GM12878 (cell line): ENCODE results near the gene ADAP1. TPM values are rescaled to one million over a fixed set of nuclear protein-coding genes. Genes with fewer than 3 reads are reported as not detected.

Experiments
- ATAC-seq: fragments of 200-7000 bp; cut with Tn5 transposase; 3 replicates; pipeline ENCODE4 v1.9.1; 2020; ENCODE audit warnings: mild to moderate bottlenecking, moderate library complexity
- BruUV-seq: library from RNA; stranded (reverse); fragments of 400-500 nt; replicated peaks from 2 replicates; lab custom pipeline; 2021; lab: Mats Ljungman, UMichigan
- CTCF ChIA-PET: fragments of 300-600 bp; sonication (Branson Sonifier 250); formaldehyde crosslinking; extraction: SDS; loops from one replicate; lab custom pipeline; 2021; ENCODE audit warnings: inconsistent platforms; lab: Yijun Ruan, JAX
- POLR2A ChIA-PET: fragments of 350-600 bp; formaldehyde crosslinking; extraction: SDS; loops from one replicate; lab custom pipeline; 2021; ENCODE audit warnings: inconsistent platforms; lab: Charles Lee
- RAD21 ChIA-PET: fragments of 300-600 bp; sonication (Branson Sonifier 250); formaldehyde crosslinking; loops from one replicate; lab custom pipeline; 2023; ENCODE audit warnings: antibody characterized with exemption; ENCODE audit not compliant: unreplicated experiment; lab: Charles Lee
- SMC1A ChIA-PET: fragments of 300-600 bp; sonication (Branson Sonifier 250); formaldehyde crosslinking; loops from one replicate; lab custom pipeline; 2023; ENCODE audit not compliant: unreplicated experiment, uncharacterized antibody; lab: Charles Lee
- DNase-seq: peaks from one replicate; pipeline ENCODE4 v3.0.0-alpha.2; 2011; ENCODE audit warnings: low read depth, low spot score
- FAIRE-seq: peaks from 3 replicates; lab custom pipeline; 2011; peaks lifted over from hg19 to GRCh38; lab: Jason Lieb, UNC
- H2AFZ ChIP-seq: 2 replicates; pipeline ENCODE4 v1.6.0; 2011; ENCODE audit warnings: low read depth, low read length, control low read depth; ENCODE audit not compliant: control insufficient read depth
- H3K27ac ChIP-seq: 2 replicates; pipeline ENCODE4 v1.5.1; 2011; ENCODE audit warnings: control low read depth; ENCODE audit not compliant: control insufficient read depth, insufficient read depth
- H3K27me3 ChIP-seq, 2 experiments: replicated peaks in 1 of 2; 2 replicates each; pipeline versions ENCODE4 v1.6.0 to v1.6.1; 2011; ENCODE audit warnings: low read length in 1 of 2; ENCODE audit not compliant: control insufficient read depth in 2 of 2, insufficient read depth in 2 of 2
- H3K36me3 ChIP-seq, 2 experiments: 2 replicates each; pipeline ENCODE4 v1.5.1; 2011; ENCODE audit warnings: low read length in 1 of 2; ENCODE audit not compliant: control insufficient read depth in 2 of 2, insufficient read depth in 2 of 2
- H3K4me1 ChIP-seq: 2 replicates; pipeline ENCODE4 v1.6.1; 2011; ENCODE audit warnings: mild to moderate bottlenecking, low read length, moderate library complexity, mixed read lengths; ENCODE audit not compliant: control insufficient read depth, insufficient read depth
- H3K4me2 ChIP-seq: 2 replicates; pipeline ENCODE4 v1.6.0; 2011; ENCODE audit warnings: control low read depth; ENCODE audit not compliant: control insufficient read depth, insufficient read depth
- H3K4me3 ChIP-seq: fragments of 200-600 bp; sonication (generic); 2 replicates; pipeline ENCODE4 v1.5.1; 2016
- H3K79me2 ChIP-seq: 2 replicates; pipeline ENCODE4 v1.6.0; 2011; ENCODE audit warnings: low read length; ENCODE audit not compliant: control insufficient read depth, insufficient read depth
- H3K9ac ChIP-seq: 2 replicates; pipeline ENCODE4 v1.8.0; 2011; ENCODE audit warnings: low read length, control low read depth, mixed read lengths; ENCODE audit not compliant: control insufficient read depth, insufficient read depth
- H3K9me3 ChIP-seq: replicated peaks from 3 replicates; pipeline ENCODE4 v1.5.1; 2011; ENCODE audit warnings: mild to moderate bottlenecking, low read length; ENCODE audit not compliant: control insufficient read depth, insufficient read depth
- H4K20me1 ChIP-seq: 2 replicates; pipeline ENCODE4 v1.6.0; 2011; ENCODE audit not compliant: control insufficient read depth, insufficient read depth
- ATF7 ChIP-seq: fragments of 450-650 bp; IDR thresholded peaks from 2 replicates; pipeline ENCODE4 v1.6.1; 2016; ENCODE audit warnings: low read depth, mild to moderate bottlenecking
- CTCF ChIP-seq, 3 experiments: IDR thresholded peaks in 2 of 3; conservative IDR thresholded peaks in 1 of 3; 2 replicates each; pipeline ENCODE4 v1.5.1; 2011; ENCODE audit warnings: low read depth in 3 of 3, low read length in 3 of 3, mild to moderate bottlenecking in 3 of 3, control low read depth in 2 of 3, moderate library complexity in 2 of 3, inconsistent platforms in 1 of 3, mixed read lengths in 1 of 3; ENCODE audit not compliant: control insufficient read depth in 2 of 3, insufficient read depth in 1 of 3; ENCODE audit errors: extremely low read depth in 1 of 3
- FOXK2 ChIP-seq: fragments of 450-650 bp; IDR thresholded peaks from 2 replicates; pipeline ENCODE4 v1.6.1; 2017; ENCODE audit warnings: mild to moderate bottlenecking, moderate library complexity
- GABPA ChIP-seq: IDR thresholded peaks from 2 replicates; pipeline ENCODE4 v1.6.1; 2014; ENCODE audit warnings: antibody characterized with exemption, low read depth, mild to moderate bottlenecking, inconsistent platforms
- MEF2B ChIP-seq: fragments of 450-650 bp; IDR thresholded peaks from 2 replicates; pipeline ENCODE4 v1.6.1; 2018; ENCODE audit warnings: mild to moderate bottlenecking, moderate library complexity; ENCODE audit not compliant: partially characterized antibody, poor library complexity, severe bottlenecking
- NR2F1 ChIP-seq: fragments of 450-650 bp; conservative IDR thresholded peaks from 2 replicates; pipeline ENCODE4 v1.6.1; 2017; ENCODE audit warnings: mild to moderate bottlenecking
- STAT3 ChIP-seq: IDR thresholded peaks from 2 replicates; pipeline ENCODE4 v1.6.1; 2011; ENCODE audit warnings: low read depth, low read length, improper control_type of control experiment
- WRNIP1 ChIP-seq: IDR thresholded peaks from 2 replicates; pipeline ENCODE4 v1.6.1; 2011; ENCODE audit warnings: low read depth, low read length, improper control_type of control experiment, borderline replicate concordance
- ZNF384 ChIP-seq: IDR thresholded peaks from 2 replicates; pipeline ENCODE4 v1.6.1; 2012; ENCODE audit warnings: low read depth, mild to moderate bottlenecking, low read length, improper control_type of control experiment, borderline replicate concordance
- WGBS: methylation state at CpG from one replicate; pipeline ENCODE4 v1.1.6; 2016; ENCODE audit warnings: low lambda C conversion rate; ENCODE audit not compliant: insufficient replicate concordance, insufficient coverage; ENCODE audit errors: missing lambda C conversion rate; 5-methylcytosine and 5-hydroxymethylcytosine counted together
- in situ Hi-C: fragments of 300-500 bp; cut with MboI; formaldehyde crosslinking; loops from 9 replicates; pipeline ENCODE4 v1.14.3; 2018; ENCODE audit warnings: mixed read lengths
- intact Hi-C: fragments of 100-400 bp; cut with micrococcal nuclease; formaldehyde crosslinking; loops from one replicate; pipeline ENCODE4 v1.14.2; 2022; ENCODE audit not compliant: unreplicated experiment
- polyA plus RNA-seq, 11 experiments: library from polyadenylated mRNA; depleted of rRNA in 4 of 11; unstranded in 6 of 11; stranded (reverse) in 5 of 11; fragments of >200 nt; fragmentation: Nextera tagmentation in 4 of 11; fragmentation: Illumina TruSeq in 1 of 11; extraction: Ambion mirVana in 4 of 11; extraction: Trizol in 1 of 11; gene quantifications; 1 replicate in 1 of 11; 2 replicates in 10 of 11; pipeline versions ENCODE4 v1.2.1 to v1.2.3, GENCODE V29; 2011 to 2016; ENCODE audit warnings: inconsistent platforms in 2 of 11, missing spikeins in 2 of 11, low read depth in 1 of 11
- total RNA-seq, 4 experiments: library from RNA; depleted of rRNA in 3 of 4; stranded (reverse); fragments of >200 nt in 3 of 4; fragmentation: Illumina TruSeq in 1 of 4; extraction: Trizol in 1 of 4; gene quantifications; 2 replicates each; pipeline versions ENCODE4 v1.2.1 to v1.2.3, GENCODE V29; 2013 to 2021

The ADAP1 gene
- total and polyA plus RNA-seq, 10 of the 15 experiments (the other 5 are each of a cell fraction or from before 2014, with no cell fraction given): 0.22 to 44.2 (median 22.0) TPM; not detected in 1

GRCh38 chr7:889025-889390, 65.5 kb downstream of the ADAP1 start:
- Histone ChIP-seq H3K9me3 (no peaks in the 10 kb centered on the region; the same call in 2 of the 3 replicates), H3K4me3 (no peak overlapping the region), H3K79me2 (peaks cover 17% of the 10 kb centered on the region), H2AFZ (no peak overlapping the region), H3K4me2 (no peak overlapping the region), H3K4me1 (no peaks in the 10 kb centered on the region), H4K20me1 (no peaks in the 10 kb centered on the region), H3K36me3 (peaks cover 8 to 56% of the 10 kb centered on the region in 2 experiments; a peak in 3 of 4 replicates), H3K27ac (no peak overlapping the region), H3K9ac (no peak overlapping the region), H3K27me3 (no peaks in the 10 kb centered on the region)
- BruUV-seq: no TSS peak
- ChIA-PET CTCF (no interaction called here), RAD21 (no interaction called here), SMC1A (no interaction called here), POLR2A (no interaction called here)
- DNase-seq (no peak), ATAC-seq (no peak), FAIRE-seq (no peak)
- intact Hi-C loops (no loop called here), in situ Hi-C loops (no loop called here)
- TF ChIP-seq FOXK2: no peak
- no peak for TF ChIP-seq ZNF384
- TF ChIP-seq WRNIP1: no peak
- TF ChIP-seq ATF7: no peak
- TF ChIP-seq MEF2B: no peak
- TF ChIP-seq CTCF (IDR thresholded peaks at IDR 0.05 in 2 of 3, conservative IDR thresholded peaks at IDR 0.05 in 1 of 3; ENCODE audit: control insufficient read depth in 2 of 3, extremely low read depth in 1 of 3, insufficient read depth in 1 of 3, low read depth in 3 of 3, low read length in 3 of 3): no peak
- no peak for TF ChIP-seq STAT3
- TF ChIP-seq NR2F1: no peak
- no peak for TF ChIP-seq GABPA
- 92% methylated on average over 15 of the region's 15 CpGs for WGBS
